H9 (cell line): ENCODE data around the gene DPH1. TPM values are rescaled to one million over a fixed set of nuclear protein-coding genes. Genes with fewer than 3 reads are reported as not detected.

Experiments used
- DNase-seq: peaks from one replicate; pipeline ENCODE4 v3.0.0-alpha.2; 2017
- H2AFZ ChIP-seq: one replicate; pipeline ENCODE4 v1.6.1; 2013; ENCODE audit warnings: mild to moderate bottlenecking, low read length, control low read depth, moderate library complexity
- H2AK5ac ChIP-seq: 2 replicates; pipeline ENCODE4 v1.6.1; 2013; ENCODE audit warnings: low read length, control low read depth, mixed read lengths; ENCODE audit not compliant: insufficient read length
- H2BK120ac ChIP-seq: one replicate; pipeline ENCODE4 v1.6.1; 2013; ENCODE audit warnings: low read depth, mild to moderate bottlenecking, low read length, control low read depth, inconsistent platforms; ENCODE audit not compliant: poor library complexity, severe bottlenecking
- H2BK12ac ChIP-seq: 2 replicates; pipeline ENCODE4 v1.6.1; 2013; ENCODE audit warnings: low read length, control low read depth, mixed read lengths, low read depth; ENCODE audit not compliant: insufficient read length
- H2BK15ac ChIP-seq: 2 replicates; pipeline ENCODE4 v1.6.1; 2013; ENCODE audit warnings: low read depth, low read length, control low read depth
- H2BK20ac ChIP-seq: one replicate; pipeline ENCODE4 v1.6.1; 2013; ENCODE audit warnings: low read depth, mild to moderate bottlenecking, low read length, control low read depth, inconsistent platforms; ENCODE audit not compliant: poor library complexity, severe bottlenecking
- H2BK5ac ChIP-seq: 2 replicates; pipeline ENCODE4 v1.6.1; 2013; ENCODE audit warnings: low read length, control low read depth, mixed read lengths; ENCODE audit not compliant: insufficient read length
- H3K14ac ChIP-seq: 2 replicates; pipeline ENCODE4 v1.6.1; 2013; ENCODE audit warnings: low read length, control low read depth; ENCODE audit not compliant: insufficient read depth
- H3K18ac ChIP-seq: 2 replicates; pipeline ENCODE4 v1.6.1; 2013; ENCODE audit warnings: low read depth, mild to moderate bottlenecking, mixed read lengths, low read length, control low read depth; ENCODE audit not compliant: insufficient read length
- H3K23ac ChIP-seq: 2 replicates; pipeline ENCODE4 v1.6.1; 2013; ENCODE audit warnings: low read length, control low read depth, mixed read lengths, low read depth; ENCODE audit not compliant: insufficient read length
- H3K23me2 ChIP-seq: 2 replicates; pipeline ENCODE4 v1.6.1; 2013; ENCODE audit warnings: low read depth, mild to moderate bottlenecking, mixed read lengths, low read length, control low read depth; ENCODE audit not compliant: insufficient read length, poor library complexity, severe bottlenecking
- H3K27ac ChIP-seq: 2 replicates; pipeline ENCODE4 v1.5.1; 2013; ENCODE audit warnings: low read length, control low read depth, mixed read lengths, low read depth; ENCODE audit not compliant: insufficient read length
- H3K27me3 ChIP-seq: 2 replicates; pipeline ENCODE4 v1.6.1; 2013; ENCODE audit warnings: low read length, control low read depth, inconsistent platforms; ENCODE audit not compliant: insufficient read depth
- H3K4ac ChIP-seq: 2 replicates; pipeline ENCODE4 v1.6.1; 2013; ENCODE audit warnings: low read depth, mild to moderate bottlenecking, control low read depth, inconsistent platforms, low read length, moderate library complexity
- H3K4me1 ChIP-seq: 2 replicates; pipeline ENCODE4 v1.6.1; 2013; ENCODE audit warnings: low read length, control low read depth, inconsistent platforms; ENCODE audit not compliant: insufficient read depth
- H3K4me2 ChIP-seq: 2 replicates; pipeline ENCODE4 v1.6.1; 2013; ENCODE audit warnings: low read length, control low read depth, mixed read lengths; ENCODE audit not compliant: insufficient read length, insufficient read depth
- H3K56ac ChIP-seq: 2 replicates; pipeline ENCODE4 v1.6.1; 2013; ENCODE audit warnings: low read depth, mild to moderate bottlenecking, mixed read lengths, low read length, control low read depth; ENCODE audit not compliant: insufficient read length
- H3K79me1 ChIP-seq: 2 replicates; pipeline ENCODE4 v1.6.1; 2013; ENCODE audit warnings: low read depth, mild to moderate bottlenecking, moderate library complexity, low read length, control low read depth, inconsistent platforms; ENCODE audit not compliant: insufficient read depth, poor library complexity, severe bottlenecking
- H3K79me2 ChIP-seq: 2 replicates; pipeline ENCODE4 v1.6.1; 2013; ENCODE audit warnings: low read length, control low read depth, inconsistent platforms; ENCODE audit not compliant: insufficient read depth
- H3K9ac ChIP-seq: 2 replicates; pipeline ENCODE4 v1.6.1; 2013; ENCODE audit warnings: low read length, control low read depth, mixed read lengths; ENCODE audit not compliant: insufficient read length; ENCODE audit errors: extremely low read depth
- H3K9me3 ChIP-seq: one replicate; pipeline ENCODE4 v1.6.1; 2013; ENCODE audit warnings: low read depth, low read length, inconsistent platforms; ENCODE audit not compliant: control insufficient read depth
- H3T11ph ChIP-seq: one replicate; pipeline ENCODE4 v1.6.1; 2013; ENCODE audit warnings: mild to moderate bottlenecking, low read length, control low read depth, inconsistent platforms
- H4K20me1 ChIP-seq: one replicate; pipeline ENCODE4 v1.6.1; 2013; ENCODE audit not compliant: control insufficient read depth, insufficient read length, insufficient read depth
- H4K5ac ChIP-seq: 2 replicates; pipeline ENCODE4 v1.6.1; 2013; ENCODE audit warnings: low read depth, mild to moderate bottlenecking, mixed read lengths, low read length, control low read depth; ENCODE audit not compliant: insufficient read length
- H4K8ac ChIP-seq: replicated peaks from 2 replicates; pipeline ENCODE4 v1.6.1; 2013; ENCODE audit warnings: low read length, control low read depth, mixed read lengths, low read depth; ENCODE audit not compliant: insufficient read length
- H4K91ac ChIP-seq: 2 replicates; pipeline ENCODE4 v1.6.1; 2013; ENCODE audit warnings: low read depth, mild to moderate bottlenecking, moderate library complexity, mixed read lengths, low read length, control low read depth; ENCODE audit not compliant: insufficient read length
- H3K27ac Mint-ChIP-seq, 3 experiments: 2 replicates in 2 of 3; 3 replicates in 1 of 3; pipeline ENCODE4 v1.8.0; 2020 to 2021; ENCODE audit warnings: mixed read lengths in 3 of 3, mild to moderate bottlenecking in 1 of 3, moderate library complexity in 1 of 3
- H3K27me3 Mint-ChIP-seq: 2 replicates; pipeline ENCODE4 v1.8.0; 2021; ENCODE audit warnings: low read depth, mild to moderate bottlenecking, moderate library complexity, mixed read lengths
- H3K36me3 Mint-ChIP-seq, 3 experiments: 2 replicates in 2 of 3; 3 replicates in 1 of 3; pipeline ENCODE4 v1.8.0; 2020 to 2021; ENCODE audit warnings: low read depth in 3 of 3, mixed read lengths in 3 of 3; ENCODE audit not compliant: insufficient read depth in 1 of 3
- H3K4me1 Mint-ChIP-seq, 2 experiments: 2 replicates each; pipeline ENCODE4 v1.8.0; 2020; ENCODE audit warnings: mixed read lengths in 2 of 2
- H3K4me3 Mint-ChIP-seq, 2 experiments: 2 replicates in 1 of 2; 3 replicates in 1 of 2; pipeline ENCODE4 v1.8.0; 2020 to 2021; ENCODE audit warnings: mild to moderate bottlenecking in 2 of 2, mixed read lengths in 2 of 2, moderate library complexity in 1 of 2
- H3K9me3 Mint-ChIP-seq, 2 experiments: 2 replicates in 1 of 2; 3 replicates in 1 of 2; pipeline ENCODE4 v1.8.0; 2020; ENCODE audit warnings: mild to moderate bottlenecking in 2 of 2, mixed read lengths in 2 of 2, moderate library complexity in 1 of 2
- CTCF ChIP-seq: fragments of 200-600 bp; sonication (generic); conservative IDR thresholded peaks from 3 replicates; pipeline ENCODE4 v1.8.0; 2021; ENCODE audit warnings: antibody characterized with exemption, mild to moderate bottlenecking
- WGBS: extraction: QIAGEN DNeasy Blood & Tissue Kit; methylation state at CpG from one replicate; pipeline ENCODE4 v1.1.7; 2013; ENCODE audit warnings: missing lambda C conversion rate, low lambda C conversion rate, mixed read lengths; ENCODE audit not compliant: insufficient read length; ENCODE audit errors: extremely low coverage; 5-methylcytosine and 5-hydroxymethylcytosine counted together
- total RNA-seq: library from RNA; stranded (reverse); gene quantifications from 2 replicates; pipeline ENCODE4 v1.2.1, GENCODE V29; 2021

The DPH1 gene
- total RNA-seq, 1 experiment from 2014 or later, result 27.5 TPM

- Histone ChIP-seq H2BK12ac (no peak overlapping the region), H4K91ac (no peak overlapping the region), H3T11ph (no peak overlapping the region), H4K20me1 (no peaks in the 10 kb centered on the region), H3K4me2 (peak overlapping the region; percentile 3), H3K27me3 (peaks cover 62% of the 10 kb centered on the region), H2BK20ac (no peak overlapping the region), H3K9me3 (no peaks in the 10 kb centered on the region), H2BK120ac (no peak overlapping the region), H3K9ac (no peak overlapping the region), H3K56ac (no peak overlapping the region), H2AK5ac (no peak overlapping the region), H2BK15ac (no peak overlapping the region), H3K4me1 (no peaks in the 10 kb centered on the region), H2BK5ac (no peak overlapping the region), H3K79me1 (no peaks in the 10 kb centered on the region), H2AFZ (no peak overlapping the region), H4K5ac (no peak overlapping the region), H3K14ac (no peak overlapping the region), H3K4ac (no peak overlapping the region), H3K79me2 (no peaks in the 10 kb centered on the region), H3K23ac (no peak overlapping the region), H3K27ac (no peak overlapping the region), H4K8ac (no peak overlapping the region), H3K18ac (no peak overlapping the region), H3K23me2 (peaks cover 23% of the 10 kb centered on the region)
- Mint-ChIP-seq H3K4me3 (peak overlapping the region; percentile 49 to 79), H3K4me1 (peaks cover 10 to 20% of the 10 kb centered on the region in 2 experiments), H3K36me3 (no peaks in the 10 kb centered on the region; a peak in 1 of 7 replicates), H3K27ac (no peak overlapping the region), H3K9me3 (peaks cover 5 to 6% of the 10 kb centered on the region in 2 experiments; a peak in 4 of 5 replicates), H3K27me3 (peaks cover 85% of the 10 kb centered on the region)
- peak; percentile 49; the same call in 2 of the 3 replicates for TF ChIP-seq CTCF
- no CpG with 5 or more reads among the region's 55 CpGs for WGBS
- DNase-seq, result peak; percentile 75
Measured at GRCh38 chr17:2025622-2026309, 4.2 kb upstream of the DPH1 start.
